Neural progenitor cell (in vitro differentiated cells): ENCODE results near the gene GAS1.

ENCODE experiments used
- CTCF ChIP-seq: fragments of 200-600 bp; sonication (generic); IDR thresholded peaks from 2 replicates; pipeline ENCODE4 v1.5.1; 2017; ENCODE audit warnings: antibody characterized with exemption, mild to moderate bottlenecking
- EZH2 ChIP-seq: fragments of 200-600 bp; sonication (generic); IDR thresholded peaks from 2 replicates; pipeline ENCODE4 v1.6.1; 2017; ENCODE audit warnings: antibody characterized with exemption, mild to moderate bottlenecking, moderate library complexity
- EZH2phosphoT487 ChIP-seq: fragments of 200-600 bp; sonication (generic); IDR thresholded peaks from 2 replicates; pipeline ENCODE4 v1.6.1; 2017; ENCODE audit warnings: antibody characterized with exemption

GRCh38 chr9:86987900-86988299 lies 40.6 kb upstream of the GAS1 start:
- TF ChIP-seq CTCF (no peak), EZH2phosphoT487 (no peak), EZH2 (no peak)
